Inflammatory macrophage treated with lipopolysaccharide for 1 hour (primary cell): ENCODE results near the gene RPS3.

Experiments used
- DNase-seq, 2 donors: peaks; one replicate each; pipeline ENCODE4 v3.0.0-alpha.2; 2020 to 2022

RPS3 gene

DNA sequence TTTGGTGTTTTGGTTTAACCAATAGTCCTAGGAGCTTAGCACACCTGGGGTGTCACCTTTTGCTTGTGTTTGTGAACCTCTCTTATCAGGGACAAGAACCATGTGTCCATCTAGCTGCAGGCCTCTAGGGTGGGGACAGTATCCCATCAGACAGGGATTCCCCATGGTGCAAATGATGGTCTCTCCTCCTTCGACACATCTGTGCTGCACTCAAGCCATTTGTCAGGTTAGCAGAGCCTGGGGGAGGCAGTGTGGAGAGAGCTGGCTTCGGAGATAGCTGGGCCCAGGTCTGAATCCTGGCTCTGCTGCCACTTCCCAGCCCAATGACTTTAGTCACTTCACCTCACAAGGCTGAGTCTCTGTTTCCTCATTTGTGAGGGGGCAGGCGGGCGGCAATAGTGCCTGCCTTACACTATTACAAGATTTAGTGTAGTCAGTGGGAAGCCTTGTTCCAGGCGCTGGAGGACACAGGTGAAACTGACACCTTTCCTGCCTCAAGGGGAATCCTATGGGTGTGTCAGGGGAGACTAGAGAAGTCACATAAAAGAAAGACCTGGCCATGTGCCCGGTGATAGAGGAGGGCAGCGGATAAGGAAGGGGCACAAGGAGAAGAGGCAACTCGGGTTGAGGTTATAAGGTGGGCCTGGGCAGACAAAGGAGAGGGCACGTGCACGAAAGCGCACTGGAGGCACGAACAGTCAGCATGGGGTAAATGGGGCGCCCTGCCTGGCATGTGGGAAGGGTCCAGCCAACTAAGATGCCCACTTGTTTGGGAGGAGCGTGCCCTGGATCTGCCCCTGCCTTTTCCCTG lies 21.1 kb downstream of the RPS3 start:
- DNase-seq: no peak

DNA sequence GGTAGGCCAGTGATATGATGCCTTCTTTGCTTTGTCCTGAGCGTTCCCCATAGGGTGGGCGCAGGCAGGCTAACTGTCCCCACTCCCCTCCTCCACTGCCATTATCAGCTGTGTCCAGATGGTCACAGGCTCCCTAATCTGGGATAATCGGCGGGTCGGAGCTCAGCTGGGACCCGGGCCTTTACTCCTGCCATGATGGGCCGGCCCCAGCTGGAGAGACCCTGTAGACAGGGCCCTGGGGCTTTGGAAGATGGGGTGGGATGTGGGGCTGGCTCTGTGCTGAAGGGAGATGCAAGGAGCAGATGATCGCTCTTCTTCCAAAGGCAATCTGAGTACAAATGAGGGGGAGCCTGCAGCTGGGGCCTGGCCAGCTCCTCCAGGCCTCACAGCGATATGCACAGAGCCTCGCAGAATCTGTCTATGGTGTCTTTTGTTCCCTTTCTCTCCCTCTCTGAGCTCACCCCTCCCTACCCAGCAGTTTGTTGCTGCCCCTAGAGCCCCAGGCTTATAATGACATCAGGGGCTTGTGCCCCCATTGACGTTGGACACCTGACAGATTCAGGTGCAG lies 21.8 kb downstream of the RPS3 start:
- no peak for DNase-seq

- no peak for DNase-seq
Measured at GRCh38 chr11:75421902-75422247, 22.6 kb downstream of the RPS3 start.

- DNase-seq: no peak
Measured at GRCh38 chr11:75422248-75423231, 23.2 kb downstream of the RPS3 start.

DNA sequence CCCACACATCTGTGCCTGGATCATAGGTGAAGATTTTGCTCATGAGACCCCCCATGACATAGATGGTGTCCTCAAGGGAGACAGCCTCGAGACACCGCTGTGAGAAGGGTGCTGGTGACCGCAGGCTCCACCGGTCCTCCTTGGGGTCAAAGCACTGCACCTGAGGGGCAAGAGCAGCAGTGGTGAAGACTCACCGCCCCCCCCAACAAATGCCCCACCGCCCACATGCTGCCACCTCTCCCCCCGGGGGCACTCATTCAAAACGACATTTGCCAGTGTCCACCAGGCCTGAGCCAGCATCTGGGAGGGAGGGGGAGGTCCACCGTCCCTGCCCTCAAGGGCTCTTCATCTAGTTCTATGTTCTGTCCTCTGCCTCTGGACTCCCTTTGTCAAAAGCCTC lies 24.4 kb downstream of the RPS3 start:
- no peak for DNase-seq

DNA sequence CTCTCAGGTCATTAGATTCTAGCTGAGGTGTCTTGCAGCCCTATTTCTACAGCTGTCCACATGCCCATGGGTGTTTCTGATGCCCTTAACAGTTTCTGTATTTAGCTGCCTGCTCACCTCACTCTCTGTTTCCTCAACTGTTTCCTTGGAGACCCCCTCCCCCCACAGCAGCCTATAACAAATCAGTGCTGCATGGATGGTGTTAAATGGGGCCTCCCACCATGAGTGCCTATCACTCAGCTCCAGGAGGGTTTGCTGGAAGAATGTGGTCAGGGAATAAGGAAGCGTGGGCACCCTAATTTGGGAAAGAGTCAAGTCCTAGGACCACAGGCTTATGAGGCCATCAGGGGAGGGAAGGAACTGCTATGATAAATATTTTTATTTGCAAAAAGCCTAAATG lies 25.1 kb downstream of the RPS3 start:
- DNase-seq: no peak

DNA sequence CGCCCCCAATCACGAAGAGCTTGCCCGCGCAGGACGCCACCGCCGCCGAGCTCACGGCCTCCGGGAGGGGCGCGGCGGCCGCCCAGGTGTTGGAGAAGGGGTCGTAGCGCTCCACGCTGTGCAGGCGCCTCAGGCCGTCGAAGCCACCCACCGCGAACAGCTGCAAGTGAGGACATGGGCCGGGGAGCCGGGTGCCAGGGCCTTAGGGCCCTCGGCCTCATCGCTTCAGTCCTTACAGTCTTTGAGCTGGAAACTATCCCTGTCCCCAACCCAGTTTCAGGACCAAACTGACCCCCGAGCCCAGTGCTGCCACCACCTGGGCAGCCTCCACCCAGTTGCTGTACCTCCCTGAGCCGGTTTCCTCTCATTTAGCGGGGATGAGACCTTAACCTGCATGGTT lies 26.1 kb downstream of the RPS3 start:
- no peak for DNase-seq

GRCh38 chr11:75426720-75427086 lies 27.4 kb downstream of the RPS3 start:
- DNase-seq: no peak

DNA sequence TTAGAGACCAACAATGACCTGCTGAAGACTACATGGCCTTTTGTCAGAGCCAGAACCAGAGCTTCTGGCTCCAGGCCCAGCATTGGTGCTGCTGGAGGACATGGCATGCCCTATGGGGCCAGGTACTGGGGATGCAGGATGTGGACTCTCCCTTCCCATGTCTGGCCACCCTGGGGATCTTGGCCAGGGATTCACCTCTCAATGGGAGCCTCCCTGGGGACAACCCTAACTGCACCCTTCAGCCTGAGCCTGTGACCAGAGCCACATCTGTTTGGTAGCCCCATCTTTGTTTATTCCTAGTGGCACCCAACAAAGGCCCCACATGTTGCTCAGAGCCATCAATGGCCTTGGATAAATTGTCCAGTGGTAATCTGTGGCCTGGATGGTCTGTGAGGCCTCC lies 27.9 kb downstream of the RPS3 start:
- DNase-seq: no peak

- DNase-seq: peak; percentile 53 to 74
Measured at GRCh38 chr11:75428281-75428724, 29.0 kb downstream of the RPS3 start.

DNA sequence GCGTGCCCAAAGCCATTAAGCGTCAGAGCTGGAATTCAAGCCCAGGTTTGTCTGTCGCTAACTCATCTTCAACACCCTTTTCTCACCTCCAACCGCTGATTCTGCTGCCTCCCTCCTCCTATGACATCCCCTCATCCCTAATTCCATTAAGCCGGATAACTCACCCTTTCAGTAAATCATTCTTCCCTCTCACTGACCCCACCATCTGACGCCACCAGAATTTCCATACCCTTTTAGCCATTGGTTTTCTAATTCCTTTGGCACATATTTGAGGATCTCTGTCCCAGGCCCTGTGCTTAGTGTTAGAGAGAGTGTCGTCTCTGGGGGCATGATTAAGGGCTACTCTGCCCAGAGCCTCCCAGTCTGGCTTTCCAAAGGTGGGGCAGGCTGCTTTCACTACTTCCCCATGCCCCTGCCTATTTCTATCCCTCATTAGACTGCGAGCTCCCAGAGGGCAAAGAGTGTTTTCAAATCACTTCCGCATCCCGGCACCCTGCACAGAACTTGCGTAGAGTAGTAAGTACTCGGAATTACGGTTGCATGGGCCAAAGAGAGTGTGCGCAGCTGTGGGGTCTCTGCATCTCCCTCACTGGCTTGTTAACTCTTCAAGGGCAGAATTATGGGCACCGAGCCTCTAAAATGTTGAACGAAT lies 29.8 kb downstream of the RPS3 start:
- no peak for DNase-seq

DNA sequence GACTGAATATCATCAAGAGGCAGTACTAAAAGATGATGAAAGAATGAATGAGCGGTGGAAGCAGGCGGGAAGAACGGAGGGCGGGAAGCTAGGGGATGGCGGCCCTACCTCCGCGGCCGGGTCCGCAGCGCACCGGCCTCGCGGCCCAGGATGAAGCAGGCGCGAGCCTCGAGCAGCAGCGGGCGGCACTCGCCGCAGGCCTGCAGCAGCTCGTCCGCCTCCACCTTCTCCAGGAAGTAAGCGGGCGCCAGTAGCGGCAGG lies 30.3 kb downstream of the RPS3 start:
- no peak for DNase-seq

DNA sequence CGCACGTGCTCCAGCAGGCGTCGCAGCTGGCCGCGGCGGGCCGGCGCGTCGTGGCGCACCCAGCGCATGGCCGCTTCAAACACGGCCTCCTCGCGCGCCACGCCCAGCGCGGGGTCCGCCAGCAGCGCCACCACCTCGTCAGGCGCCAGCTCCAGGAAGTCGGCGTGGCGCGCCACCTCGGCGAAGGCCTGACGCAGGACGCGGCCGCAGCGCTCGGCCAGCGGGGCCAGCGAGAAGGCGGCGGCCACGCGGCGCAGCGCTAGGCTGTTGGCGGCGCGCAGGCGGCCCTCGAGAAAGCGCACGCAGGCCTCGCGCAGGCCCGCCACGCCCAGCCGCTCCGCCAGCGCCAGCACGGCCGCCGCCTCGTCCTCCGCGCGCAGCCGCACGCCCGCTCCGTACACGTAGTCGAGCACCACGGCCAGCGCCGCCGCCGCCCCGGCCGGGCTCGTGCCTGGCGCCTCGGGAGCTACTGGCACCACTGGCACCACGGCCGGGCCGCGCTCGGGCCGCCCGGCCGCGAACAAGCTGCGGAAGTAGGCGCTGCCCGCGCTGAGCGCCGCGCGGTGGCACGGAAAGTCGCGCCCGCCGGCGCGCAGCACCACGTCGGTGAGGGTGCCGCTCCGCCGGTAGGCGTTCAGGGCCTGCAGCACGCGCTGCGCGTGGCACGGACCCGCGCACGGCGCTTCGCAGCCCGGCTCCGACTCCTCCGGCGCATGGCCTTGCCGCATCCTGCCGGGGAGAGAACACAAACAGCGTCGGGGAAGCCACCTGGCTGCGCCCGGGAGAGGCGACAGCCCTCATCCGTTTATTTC lies 30.8 kb downstream of the RPS3 start:
- peak; percentile 51 to 62 for DNase-seq

GRCh38 chr11:75430714-75431532 lies 31.6 kb downstream of the RPS3 start:
- DNase-seq: no peak

DNA sequence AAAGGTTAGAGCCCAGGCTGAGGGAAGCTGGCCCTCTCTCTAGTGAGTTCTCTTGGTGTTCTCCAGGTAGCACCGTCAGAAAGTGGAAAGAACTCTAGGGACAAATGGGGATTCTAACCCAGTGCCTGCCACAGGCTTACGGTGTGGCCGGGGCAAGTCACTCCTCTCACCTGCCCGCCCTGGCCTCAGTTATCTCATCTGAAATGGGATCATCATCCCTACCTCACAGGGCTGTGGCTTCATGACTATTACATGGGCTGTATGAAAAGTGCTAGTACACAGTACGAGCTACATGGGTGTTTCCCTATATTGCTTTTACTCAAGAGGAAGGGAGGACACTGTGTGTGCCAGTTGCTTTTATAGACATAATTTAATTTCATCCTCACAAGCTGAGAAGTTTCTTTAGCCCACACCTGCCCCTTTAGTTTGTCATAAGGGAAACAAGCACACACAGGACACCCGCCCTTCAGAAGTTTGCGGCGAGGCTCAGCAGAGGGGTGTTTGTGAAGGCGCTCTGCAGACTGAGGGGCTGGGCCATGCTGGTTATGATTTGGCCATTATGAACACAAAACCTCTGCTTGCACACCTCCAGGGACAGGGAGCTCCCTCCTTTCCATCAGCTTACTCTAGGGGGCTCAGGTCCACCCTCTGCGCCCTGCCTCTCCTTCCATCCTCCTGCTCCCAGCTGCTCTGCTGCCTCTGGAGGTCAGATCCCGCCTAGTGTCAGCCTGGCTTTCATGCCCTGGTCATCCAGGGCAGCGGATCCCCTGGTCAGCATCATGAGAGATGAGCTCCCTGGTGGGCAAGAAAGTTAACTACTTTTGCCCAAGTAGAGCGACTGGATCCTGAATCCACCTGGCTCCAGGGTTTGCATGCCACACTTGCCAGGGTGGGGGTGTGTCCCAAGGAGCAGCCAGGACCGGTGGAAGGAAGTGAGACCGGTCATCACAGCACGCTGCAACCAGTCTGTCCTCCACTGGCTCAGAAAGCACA lies 32.5 kb downstream of the RPS3 start:
- DNase-seq: no peak

- DNase-seq: no peak
Measured at GRCh38 chr11:75432911-75433321, 33.6 kb downstream of the RPS3 start, which contains the start of gene KLHL35. KLHL35 (minus strand) TSS chr11:75433203; CDS start chr11:75430629, 2,574 bp downstream.

DNA sequence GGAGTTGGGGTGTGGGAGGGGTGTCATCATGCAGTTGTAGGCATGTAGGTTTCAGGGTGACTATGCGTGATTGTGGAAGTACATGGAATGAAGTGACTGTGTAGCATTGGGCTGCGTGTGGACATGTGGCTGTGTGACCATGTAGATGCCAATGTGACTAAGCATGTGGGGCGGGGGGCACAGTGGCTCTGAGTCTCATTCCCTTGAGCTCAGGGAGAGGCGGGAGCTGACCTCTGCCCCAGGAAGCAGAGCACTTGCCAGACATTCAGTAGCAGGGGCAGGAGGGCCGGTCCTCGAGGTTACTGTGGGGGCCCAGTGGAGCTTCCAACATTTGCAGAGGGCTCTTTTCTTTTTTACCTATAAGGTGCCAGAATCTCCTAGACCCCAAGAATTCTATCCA lies 34.1 kb downstream of the RPS3 start:
- no peak for DNase-seq

DNA sequence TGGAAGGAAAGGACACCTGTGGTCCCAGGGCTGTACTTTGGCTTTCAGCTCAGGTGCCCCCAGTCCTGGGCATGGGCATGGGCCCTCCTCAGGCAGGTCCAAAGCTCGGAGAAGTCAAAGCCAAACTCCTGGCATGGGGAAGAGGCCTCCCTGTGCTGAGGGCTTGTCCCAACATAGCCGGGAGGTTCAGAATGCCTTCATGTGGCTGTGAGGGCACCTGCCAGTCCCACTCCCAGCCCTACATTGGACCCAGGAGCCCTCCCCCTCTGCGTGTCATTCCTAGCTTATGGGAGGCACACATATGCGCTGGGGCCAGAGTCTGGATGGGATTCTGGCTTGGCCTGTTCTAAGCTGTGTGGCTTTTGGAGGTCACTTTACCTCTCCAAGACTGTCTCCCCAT lies 34.7 kb downstream of the RPS3 start:
- DNase-seq: no peak

- DNase-seq: no peak
Measured at GRCh38 chr11:75434886-75435570, 35.7 kb downstream of the RPS3 start.

- no peak for DNase-seq
Measured at GRCh38 chr11:75435571-75435925, 36.2 kb downstream of the RPS3 start.
